Body of pancreas (tissue), 4 donors: ENCODE results near the gene A3GALT2. TPM values are rescaled to one million over a fixed set of nuclear protein-coding genes. Genes with fewer than 3 reads are reported as not detected.
A peak's percentile ranks its signal among the peaks of the same experiment; 100 is the strongest.

Experiments used
- ATAC-seq: fragments of 150-250 bp; one replicate; pipeline ENCODE4 v1.9.1; 2016
- DNase-seq, 4 donors: peaks; one replicate each; pipeline ENCODE4 v3.0.0-alpha.2; 2019
- H3K27ac ChIP-seq, 4 donors: fragments of 200-600 bp; sonication (generic); 1 replicate in 3 of 4; 2 replicates in 1 of 4; pipeline versions ENCODE4 v1.5.1 to v1.6.1; 2016 to 2019; ENCODE audit warnings: mild to moderate bottlenecking in 1 of 4, mixed read lengths in 1 of 4, moderate library complexity in 1 of 4
- H3K27me3 ChIP-seq, 2 donors: fragments of 200-600 bp; sonication (generic); one replicate each; pipeline ENCODE4 v1.6.0; 2016; ENCODE audit warnings: mild to moderate bottlenecking in 1 of 2
- H3K36me3 ChIP-seq, 2 donors: fragments of 200-600 bp; sonication (generic); replicated peaks in 1 of 2; 2 replicates each; pipeline ENCODE4 v1.5.1; 2016; ENCODE audit warnings: low read depth in 2 of 2; ENCODE audit not compliant: insufficient read depth in 1 of 2
- H3K4me1 ChIP-seq: fragments of 200-600 bp; sonication (generic); one replicate; pipeline ENCODE4 v1.6.0; 2016
- H3K4me3 ChIP-seq, 2 donors: fragments of 200-600 bp; sonication (generic); 1 replicate in 1 of 2; 2 replicates in 1 of 2; pipeline ENCODE4 v1.5.1; 2016 to 2019
- H3K9me3 ChIP-seq, 3 donors: fragments of 200-600 bp; sonication (generic); 1 replicate in 2 of 3; 2 replicates in 1 of 3; pipeline ENCODE4 v1.5.1; 2016
- POLR2A ChIP-seq, 3 donors: fragments of 450-650 bp; IDR thresholded peaks; one replicate each; pipeline ENCODE4 v1.6.1; 2016; ENCODE audit warnings: antibody characterized with exemption in 3 of 3, mild to moderate bottlenecking in 2 of 3
- WGBS, 2 donors: methylation state at CpG; one replicate each; pipeline ENCODE4 v1.1.5; 2017; 5-methylcytosine and 5-hydroxymethylcytosine counted together
- intact Hi-C: fragments of 100-400 bp; cut with DNase I; formaldehyde crosslinking; loops from one replicate; pipeline ENCODE4 v1.15.1; 2023
- total RNA-seq, 2 donors: library from RNA; depleted of rRNA; stranded (reverse); fragments of >200 nt; gene quantifications; one replicate each; pipeline ENCODE4 v1.1.0, GENCODE V29; 2016
- TF ChIP-seq, protein P1 (sequence below), 7 experiments: fragments of 450-650 bp in 4 of 7; fragments of 200-600 bp in 3 of 7; sonication (generic) in 3 of 7; IDR thresholded peaks; one replicate each; pipeline ENCODE4 v1.5.1; 2016 to 2019; ENCODE audit warnings: antibody characterized with exemption in 7 of 7

Gene A3GALT2
- total RNA-seq, 2 donors from 2014 or later: not detected

DNA sequence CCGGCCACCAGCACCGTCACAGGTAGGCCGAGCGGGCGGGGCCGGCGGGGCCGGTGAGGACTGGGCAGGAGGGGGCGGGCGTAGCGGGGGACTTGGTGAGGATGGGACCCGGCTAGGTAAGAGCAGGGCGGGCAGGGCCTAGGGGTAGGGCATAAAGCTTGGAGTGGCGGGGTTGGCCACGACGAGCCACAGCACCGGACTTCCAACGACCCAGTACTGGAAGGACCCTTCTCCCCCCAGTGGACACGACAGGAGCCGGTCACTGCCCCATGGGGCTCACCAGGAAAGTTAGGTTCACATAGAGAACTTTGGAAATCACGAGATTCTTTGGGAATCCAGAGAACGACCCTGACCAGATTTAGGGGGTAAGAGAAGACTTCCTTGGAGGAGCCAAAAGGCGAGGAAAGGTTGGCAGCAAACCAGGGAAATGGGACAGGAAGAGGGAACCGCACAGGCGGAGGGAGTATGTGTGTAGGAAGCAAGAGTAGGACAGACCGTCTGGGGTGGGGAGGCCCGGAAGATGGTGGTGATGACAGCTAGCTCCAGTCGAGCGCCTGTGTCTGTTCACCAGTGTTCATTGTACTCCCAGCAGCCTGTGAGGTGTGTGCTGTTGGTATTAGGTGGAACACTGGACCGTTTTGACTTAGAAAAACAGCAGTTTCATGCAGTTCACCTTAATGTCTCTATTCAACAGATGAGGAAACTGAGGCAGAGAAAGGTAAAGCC is 44.2 kb downstream of the A3GALT2 start:
- no peak for TF ChIP-seq POLR2A (IDR thresholded peaks at IDR 0.05)
- TF ChIP-seq, protein P1, sequence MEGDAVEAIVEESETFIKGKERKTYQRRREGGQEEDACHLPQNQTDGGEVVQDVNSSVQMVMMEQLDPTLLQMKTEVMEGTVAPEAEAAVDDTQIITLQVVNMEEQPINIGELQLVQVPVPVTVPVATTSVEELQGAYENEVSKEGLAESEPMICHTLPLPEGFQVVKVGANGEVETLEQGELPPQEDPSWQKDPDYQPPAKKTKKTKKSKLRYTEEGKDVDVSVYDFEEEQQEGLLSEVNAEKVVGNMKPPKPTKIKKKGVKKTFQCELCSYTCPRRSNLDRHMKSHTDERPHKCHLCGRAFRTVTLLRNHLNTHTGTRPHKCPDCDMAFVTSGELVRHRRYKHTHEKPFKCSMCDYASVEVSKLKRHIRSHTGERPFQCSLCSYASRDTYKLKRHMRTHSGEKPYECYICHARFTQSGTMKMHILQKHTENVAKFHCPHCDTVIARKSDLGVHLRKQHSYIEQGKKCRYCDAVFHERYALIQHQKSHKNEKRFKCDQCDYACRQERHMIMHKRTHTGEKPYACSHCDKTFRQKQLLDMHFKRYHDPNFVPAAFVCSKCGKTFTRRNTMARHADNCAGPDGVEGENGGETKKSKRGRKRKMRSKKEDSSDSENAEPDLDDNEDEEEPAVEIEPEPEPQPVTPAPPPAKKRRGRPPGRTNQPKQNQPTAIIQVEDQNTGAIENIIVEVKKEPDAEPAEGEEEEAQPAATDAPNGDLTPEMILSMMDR (IDR thresholded peaks at IDR 0.05): no peak
- Histone ChIP-seq H3K9me3 (no peaks in the 10 kb centered on the region), H3K4me1 (no peaks in the 10 kb centered on the region), H3K36me3 (peaks cover 0 to 5% of the 10 kb centered on the region in 2 donors), H3K4me3 (no peak overlapping the region), H3K27ac (no peak overlapping the region), H3K27me3 (no peaks in the 10 kb centered on the region)
- ATAC-seq: no peak
- intact Hi-C loops: no loop called here
- DNase-seq: peak in 1 of 4 donors; percentile 6
- 84 to 88% methylated on average over 15 to 27 of the region's 30 CpGs for WGBS, 2 donors

DNA sequence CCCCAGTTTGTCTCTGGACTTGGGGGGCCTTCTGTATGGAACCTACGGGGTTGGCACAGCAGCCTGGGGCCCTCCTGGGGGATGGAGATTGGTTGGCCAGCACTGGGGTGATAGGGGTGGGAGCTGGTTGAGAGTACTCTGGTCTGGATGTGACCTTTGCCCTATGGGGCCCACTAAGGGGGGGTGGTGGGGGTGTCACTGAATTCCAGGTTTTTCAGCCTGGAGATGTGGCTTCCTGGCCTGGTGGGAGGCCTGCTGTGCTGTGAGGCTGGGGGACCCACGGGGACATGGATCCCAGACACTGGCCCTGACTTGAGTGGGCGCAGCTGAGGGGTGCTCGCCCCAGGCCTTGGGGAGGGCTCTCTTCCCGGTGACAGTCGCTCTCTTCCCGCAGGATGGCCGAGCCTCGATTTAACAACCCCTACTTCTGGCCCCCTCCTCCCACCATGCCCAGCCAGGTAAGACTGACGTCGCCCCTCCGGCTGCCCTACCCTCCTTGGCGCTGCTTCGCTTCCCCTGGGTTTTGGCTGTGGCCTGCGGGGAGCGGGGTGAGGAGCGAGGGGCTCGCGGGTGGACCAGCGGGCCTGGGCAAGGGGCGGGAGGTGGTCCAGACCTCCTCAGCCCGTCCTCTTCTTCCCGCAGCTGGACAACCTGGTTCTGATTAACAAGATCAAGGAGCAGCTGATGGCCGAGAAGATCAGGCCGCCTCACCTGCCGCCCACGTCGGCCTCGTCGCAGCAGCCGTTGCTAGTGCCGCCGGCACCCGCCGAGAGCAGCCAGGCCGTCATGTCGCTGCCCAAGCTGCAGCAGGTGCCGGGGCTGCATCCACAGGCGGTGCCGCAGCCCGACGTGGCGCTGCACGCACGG is 45.0 kb downstream of the A3GALT2 start:
- WGBS, 2 donors: 93 to 96% methylated on average over 32 to 34 of the region's 45 CpGs
- Histone ChIP-seq H3K4me1 (no peaks in the 10 kb centered on the region), H3K27me3 (no peaks in the 10 kb centered on the region), H3K4me3 (no peak overlapping the region), H3K27ac (no peak overlapping the region), H3K9me3 (no peaks in the 10 kb centered on the region), H3K36me3 (no peaks in the 10 kb centered on the region)
- DNase-seq: peak in 1 of 4 donors; percentile 6
- ATAC-seq: no peak
- TF ChIP-seq POLR2A (IDR thresholded peaks at IDR 0.05): no peak
- TF ChIP-seq, protein P1 (IDR thresholded peaks at IDR 0.05): no peak
- intact Hi-C loops: no loop called here

DNA sequence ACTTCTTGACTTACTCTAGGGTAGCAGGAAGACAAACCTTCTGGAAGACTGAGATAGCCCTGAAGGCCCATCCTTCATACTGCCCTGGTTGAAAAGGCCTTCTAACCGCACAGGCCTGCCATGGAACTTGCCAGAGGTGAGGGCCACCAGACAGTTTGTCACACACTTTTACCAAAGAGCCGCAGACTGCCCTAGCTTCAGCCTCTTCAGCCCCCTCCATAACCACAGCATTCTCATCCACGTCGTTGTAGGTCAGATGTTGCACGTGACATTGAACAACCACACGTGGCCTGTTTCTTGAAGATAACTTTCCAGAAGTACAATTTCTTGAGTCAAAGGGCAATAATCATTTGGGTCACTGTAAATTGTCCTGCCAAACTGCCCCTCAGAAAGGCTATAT is 45.7 kb downstream of the A3GALT2 start:
- no peak overlapping the region for H3K4me3 ChIP-seq
- no peaks in the 10 kb centered on the region for H3K9me3 ChIP-seq
- H3K27ac ChIP-seq: no peak overlapping the region
- WGBS, 2 donors: 76 to 87% methylated on average over 6 of the region's 6 CpGs
- no peaks in the 10 kb centered on the region for H3K27me3 ChIP-seq
- peak in 1 of 4 donors; percentile 6 for DNase-seq
- H3K4me1 ChIP-seq: no peaks in the 10 kb centered on the region
- TF ChIP-seq POLR2A (IDR thresholded peaks at IDR 0.05): no peak
- TF ChIP-seq, protein P1 (IDR thresholded peaks at IDR 0.05): no peak
- H3K36me3 ChIP-seq: peaks cover 0 to under 1% of the 10 kb centered on the region in 2 donors
- intact Hi-C loops: no loop called here
- no peak for ATAC-seq

DNA sequence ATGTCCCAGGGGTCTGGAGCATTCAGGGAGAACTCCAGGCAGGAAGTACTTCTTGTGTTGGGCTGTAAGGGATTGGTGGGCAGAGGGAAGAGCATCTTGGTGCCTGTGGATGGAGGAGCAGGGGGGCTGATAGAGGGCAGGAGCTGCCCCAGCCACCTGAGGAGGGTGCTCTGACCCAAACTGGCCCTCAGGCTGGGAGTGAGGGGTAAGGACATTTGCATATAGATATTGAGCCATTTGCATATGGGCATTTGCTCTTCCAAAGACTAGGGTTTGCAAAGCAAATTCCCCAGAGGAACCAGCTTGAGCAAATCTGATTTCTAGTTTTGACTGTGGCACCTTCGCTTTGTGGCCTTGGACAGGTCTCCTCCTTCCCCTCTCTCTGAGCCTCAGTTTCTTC is 46.5 kb downstream of the A3GALT2 start:
- Histone ChIP-seq H3K9me3 (no peaks in the 10 kb centered on the region), H3K4me1 (no peaks in the 10 kb centered on the region), H3K27me3 (no peaks in the 10 kb centered on the region), H3K27ac (no peak overlapping the region), H3K36me3 (peaks cover 0 to 1% of the 10 kb centered on the region in 2 donors), H3K4me3 (no peak overlapping the region)
- 78 to 100% methylated on average over 1 of the region's 1 CpG for WGBS, 2 donors
- DNase-seq: no peak
- TF ChIP-seq, protein P1 (IDR thresholded peaks at IDR 0.05): no peak
- no peak for TF ChIP-seq POLR2A (IDR thresholded peaks at IDR 0.05)
- intact Hi-C loops: no loop called here
- ATAC-seq: no peak
